Testis (tissue), 2 donors: Measurements from ENCODE around the gene AXDND1.

Source experiments
- CTCF ChIP-seq, 3 experiments: fragments of 450-650 bp in 2 of 3; fragments of 200-600 bp in 1 of 3; sonication (generic) in 1 of 3; IDR thresholded peaks; one replicate each; pipeline ENCODE4 v1.5.1; 2016 to 2019; ENCODE audit warnings: antibody characterized with exemption in 3 of 3, mild to moderate bottlenecking in 2 of 3, moderate library complexity in 1 of 3
- POLR2A ChIP-seq: fragments of 450-650 bp; IDR thresholded peaks from one replicate; pipeline ENCODE4 v1.6.1; 2017; ENCODE audit warnings: antibody characterized with exemption, mild to moderate bottlenecking, moderate library complexity

DNA sequence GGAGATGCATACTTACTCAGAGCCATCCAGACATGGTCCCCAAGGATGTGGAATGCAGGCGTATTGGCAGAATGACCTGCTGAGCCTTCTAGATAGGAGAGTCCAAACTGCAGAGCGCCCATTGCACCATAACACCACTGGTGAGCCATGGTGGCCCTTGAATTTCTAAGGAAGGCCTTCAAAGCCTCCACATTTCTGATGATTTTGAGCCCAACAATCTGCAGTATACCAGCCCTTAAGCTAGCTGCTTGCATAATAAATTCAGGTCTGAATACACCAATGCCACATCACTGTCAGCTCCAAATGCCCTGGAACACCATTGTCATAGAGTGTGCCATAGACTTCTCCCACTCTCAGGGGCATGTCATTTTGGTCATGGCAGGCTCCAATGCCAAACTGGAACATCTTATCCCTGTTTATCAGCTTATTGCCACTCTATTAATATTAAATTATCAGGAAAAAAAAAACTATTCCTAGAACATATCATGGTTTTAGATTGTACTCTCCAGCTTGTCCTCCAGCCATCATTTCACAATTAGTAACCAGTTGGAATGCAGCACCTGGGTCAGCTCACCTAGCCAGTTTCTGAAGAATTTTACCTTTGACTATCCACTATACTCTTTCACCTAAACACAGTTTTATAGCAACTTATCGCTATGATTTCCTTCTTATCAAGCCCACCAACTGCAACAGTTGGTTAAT is 183.0 kb downstream of the AXDND1 start:
- TF ChIP-seq CTCF (IDR thresholded peaks at IDR 0.05) = no peak
- no peak for TF ChIP-seq POLR2A
